Testis (tissue), 3 donors: ENCODE results near the gene PTGER1. TPM values are rescaled to one million over a fixed set of nuclear protein-coding genes. Genes with fewer than 3 reads are reported as not detected.
"Not testable (repeated sequence)": the region's sequence is repeated elsewhere in the genome, so short reads cannot be mapped to it uniquely, and the experiment has no call there.

Experiments
- DNase-seq: peaks from one replicate; pipeline ENCODE4 v3.0.0-alpha.2; 2019
- H3K27ac ChIP-seq, 2 donors: fragments of 200-600 bp; sonication (generic); one replicate each; pipeline ENCODE4 v1.5.1; 2019
- H3K27me3 ChIP-seq: fragments of 200-600 bp; sonication (generic); one replicate; pipeline ENCODE4 v1.5.1; 2019
- H3K36me3 ChIP-seq: fragments of 200-600 bp; sonication (generic); one replicate; pipeline ENCODE4 v1.5.1; 2017; ENCODE audit warnings: low read depth; ENCODE audit errors: missing control alignments
- H3K4me1 ChIP-seq: fragments of 200-600 bp; sonication (generic); one replicate; pipeline ENCODE4 v1.5.1; 2019
- H3K4me3 ChIP-seq, 2 donors: fragments of 200-600 bp; sonication (generic); one replicate each; pipeline ENCODE4 v1.5.1; 2017 to 2019
- H3K9me3 ChIP-seq: fragments of 200-600 bp; sonication (generic); one replicate; pipeline ENCODE4 v1.5.1; 2017
- CTCF ChIP-seq, 3 experiments: fragments of 450-650 bp in 2 of 3; fragments of 200-600 bp in 1 of 3; sonication (generic) in 1 of 3; IDR thresholded peaks; one replicate each; pipeline ENCODE4 v1.5.1; 2016 to 2019; ENCODE audit warnings: antibody characterized with exemption in 3 of 3, mild to moderate bottlenecking in 2 of 3, moderate library complexity in 1 of 3
- POLR2A ChIP-seq: fragments of 450-650 bp; IDR thresholded peaks from one replicate; pipeline ENCODE4 v1.6.1; 2017; ENCODE audit warnings: antibody characterized with exemption, mild to moderate bottlenecking, moderate library complexity
- WGBS, 2 donors: methylation state at CpG; one replicate each; pipeline ENCODE4 v1.1.5; 2018; 5-methylcytosine and 5-hydroxymethylcytosine counted together
- intact Hi-C: fragments of 100-400 bp; cut with DNase I; formaldehyde crosslinking; loops from one replicate; pipeline ENCODE4 v1.15.1; 2023; ENCODE audit warnings: low total_unique reads
- polyA plus RNA-seq: library from polyadenylated mRNA; stranded (reverse); fragments of 350-450 nt; fragmentation: Illumina TruSeq; extraction: RNeasy Lipid Tissue Mini Kit (QIAGEN cat#74804); gene quantifications from one replicate; pipeline ENCODE4 v1.2.3, GENCODE V29; 2014; ENCODE audit warnings: low read depth, low replicate concordance; ENCODE audit not compliant: insufficient read depth
- total RNA-seq, 2 donors: library from RNA; depleted of rRNA; stranded (reverse); fragments of >200 nt; gene quantifications; one replicate each; pipeline ENCODE4 v1.2.3, GENCODE V29; 2016

PTGER1 gene
- total and polyA plus RNA-seq, 3 donors from 2014 or later, result 0.22 to 1.5 (median 1.4) TPM

GRCh38 chr19:14510311-14511228 lies 35.4 kb upstream of the PTGER1 start:
- Histone ChIP-seq H3K27me3 (no peaks in the 10 kb centered on the region), H3K27ac (peak overlapping the region in 1 of 2 donors; percentile 70), H3K36me3 (no peaks in the 10 kb centered on the region), H3K4me3 (no peak overlapping the region), H3K4me1 (peaks cover 13% of the 10 kb centered on the region), H3K9me3 (no peaks in the 10 kb centered on the region)
- intact Hi-C loops, result no loop called here
- TF ChIP-seq CTCF (IDR thresholded peaks at IDR 0.05) (no peak), POLR2A (no peak)
- WGBS, 2 donors, result 47 to 54% methylated on average over 21 to 22 of the region's 22 CpGs
- DNase-seq, result no peak

- WGBS, 2 donors, result 81 to 84% methylated on average over 12 of the region's 12 CpGs
- intact Hi-C loops, result no loop called here
- TF ChIP-seq POLR2A, result no peak
- no peak for TF ChIP-seq CTCF (IDR thresholded peaks at IDR 0.05)
- Histone ChIP-seq H3K27me3 (no peaks in the 10 kb centered on the region), H3K36me3 (no peaks in the 10 kb centered on the region), H3K9me3 (no peaks in the 10 kb centered on the region), H3K4me1 (peaks cover 3% of the 10 kb centered on the region), H3K27ac (no peak overlapping the region), H3K4me3 (no peak overlapping the region)
- no peak for DNase-seq
These were observed 32.8 kb upstream of the PTGER1 start for GRCh38 chr19:14507704-14508542.

- Histone ChIP-seq H3K4me3 (no peak overlapping the region), H3K36me3 (no peaks in the 10 kb centered on the region), H3K27me3 (no peaks in the 10 kb centered on the region), H3K9me3 (no peaks in the 10 kb centered on the region), H3K27ac (no peak overlapping the region), H3K4me1 (peaks cover 4% of the 10 kb centered on the region)
- 66 to 68% methylated on average over 19 of the region's 19 CpGs for WGBS, 2 donors
- intact Hi-C loops, result no loop called here
- peak in 2 of 3 experiments; percentile 45 to 55 for TF ChIP-seq CTCF (IDR thresholded peaks at IDR 0.05)
- no peak for TF ChIP-seq POLR2A
- DNase-seq, result no peak
These were observed 30.5 kb upstream of the PTGER1 start for GRCh38 chr19:14505488-14506239.

GRCh38 chr19:14504575-14504974 lies 29.4 kb upstream of the PTGER1 start:
- 90 to 95% methylated on average over 8 of the region's 8 CpGs for WGBS, 2 donors

More at GRCh38 chr19:14504575-14504974, 29.4 kb upstream of the PTGER1 start:
- H3K9me3 ChIP-seq, intact Hi-C loops, H3K27ac ChIP-seq, H3K27me3 ChIP-seq, H3K36me3 ChIP-seq, DNase-seq, H3K4me3 ChIP-seq, H3K4me1 ChIP-seq: not testable (repeated sequence)
